GM12865 (cell line): ENCODE results near the gene CARD11.

Source experiments
- DNase-seq: peaks from one replicate; pipeline ENCODE4 v3.0.0; 2010; ENCODE audit warnings: low read depth
- H3K4me3 ChIP-seq: 2 replicates; pipeline ENCODE4 v1.5.1; 2011; ENCODE audit warnings: mild to moderate bottlenecking, low read depth, low read length, control low read depth
- CTCF ChIP-seq: IDR thresholded peaks from 2 replicates; pipeline ENCODE4 v1.5.1; 2011; ENCODE audit warnings: low read length, control low read depth, low read depth, inconsistent platforms; ENCODE audit not compliant: insufficient read depth; ENCODE audit errors: missing control alignments

CARD11 gene

DNA sequence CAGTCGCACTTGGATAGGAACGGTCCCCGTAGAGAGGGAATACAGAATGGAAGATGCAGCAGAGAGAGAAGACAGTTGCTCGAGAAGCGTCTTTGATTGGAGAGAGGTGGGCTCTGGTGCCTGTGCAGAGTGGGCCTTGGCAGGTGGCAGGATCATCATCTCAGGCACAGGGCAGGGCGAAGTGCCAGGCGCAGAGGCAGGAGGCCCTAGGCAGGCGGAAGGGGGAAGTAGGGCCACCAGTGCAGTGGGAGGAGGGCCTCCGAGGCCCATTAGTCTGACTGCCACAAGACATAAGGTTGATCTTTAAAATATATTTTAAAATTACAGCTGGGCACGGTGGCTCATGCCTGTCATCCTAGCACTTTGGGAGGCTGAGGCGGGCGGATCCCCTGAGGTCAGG, 10.1 kb downstream of the CARD11 start:
- no peak for TF ChIP-seq CTCF
- no peak overlapping the region for H3K4me3 ChIP-seq
- DNase-seq, result no peak

DNA sequence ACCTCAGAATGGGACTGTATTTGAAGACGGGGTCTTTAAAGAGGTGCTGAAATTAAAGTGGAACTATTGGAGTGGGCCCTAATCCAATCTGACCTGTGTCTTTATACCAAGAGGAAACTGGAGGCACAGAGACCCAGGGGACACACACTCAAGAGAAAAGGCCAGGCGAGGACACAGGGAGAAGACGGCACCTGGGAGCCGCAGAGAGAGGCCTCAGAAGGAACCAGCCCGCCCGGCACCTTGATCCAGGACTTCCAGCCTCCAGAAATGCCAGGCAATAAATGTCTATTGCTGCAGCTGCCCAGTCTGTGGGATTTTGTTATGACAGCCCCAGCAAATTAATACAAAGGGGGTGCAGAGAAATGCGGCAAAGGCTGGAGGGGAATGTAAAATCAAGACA, 10.5 kb downstream of the CARD11 start:
- H3K4me3 ChIP-seq, result no peak overlapping the region
- TF ChIP-seq CTCF, result no peak
- DNase-seq, result no peak

DNA sequence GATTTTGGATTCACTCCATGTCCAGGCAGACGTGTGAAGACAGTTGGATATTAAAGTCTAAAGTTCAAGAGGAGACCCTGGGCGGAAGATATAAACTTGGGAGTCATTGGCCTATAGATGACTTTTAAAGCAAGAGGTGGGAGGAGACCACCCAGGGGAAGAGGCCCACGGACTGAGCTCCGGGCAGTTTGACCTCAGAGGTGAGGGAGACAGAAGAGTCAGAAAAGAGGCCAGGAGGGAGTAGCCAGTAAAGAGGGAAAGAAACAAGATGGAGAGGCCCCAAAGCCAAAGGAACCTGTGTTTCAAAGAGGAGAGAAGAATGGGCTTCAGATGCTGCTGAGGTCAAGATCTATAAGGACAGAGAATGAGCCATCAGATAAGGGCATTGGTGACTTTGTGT, 11.4 kb downstream of the CARD11 start:
- no peak for TF ChIP-seq CTCF
- DNase-seq, result no peak
- H3K4me3 ChIP-seq, result no peak overlapping the region

DNA sequence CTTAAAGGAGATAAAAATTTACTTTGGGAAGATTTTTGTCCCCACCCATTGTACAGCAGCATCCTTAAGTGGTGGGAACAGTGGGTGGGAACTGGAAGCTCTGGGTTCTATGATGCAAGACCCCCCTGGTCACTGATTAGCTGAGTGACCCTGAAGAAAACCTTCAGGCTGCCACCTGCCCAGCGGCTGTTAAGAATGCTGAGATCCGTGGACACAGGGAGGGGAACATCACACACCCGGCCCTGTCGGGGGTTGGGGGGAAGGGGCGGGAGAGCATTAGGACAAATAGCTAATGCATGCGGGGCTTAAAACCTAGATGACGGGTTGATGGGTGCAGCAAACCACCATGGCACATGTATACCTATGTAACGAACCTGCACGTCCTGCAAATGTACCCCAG, 14.5 kb downstream of the CARD11 start:
- DNase-seq, result no peak
- H3K4me3 ChIP-seq, result no peak overlapping the region
- TF ChIP-seq CTCF, result no peak

DNA sequence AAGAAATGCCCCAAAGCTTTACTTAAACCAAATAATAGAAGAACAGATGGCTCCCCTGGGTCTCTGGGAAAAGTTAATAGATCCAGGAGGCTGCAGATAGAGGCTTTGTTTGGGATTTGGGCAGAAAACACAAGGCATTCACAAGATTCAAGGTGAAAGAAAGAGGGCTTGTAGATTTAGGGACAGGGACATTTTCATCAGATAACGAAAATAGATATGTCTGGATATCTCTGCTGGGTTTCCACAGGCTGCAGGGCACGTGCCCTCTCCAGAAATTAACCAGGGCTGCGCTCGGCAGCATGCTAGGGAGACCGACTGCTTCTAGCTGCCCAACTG, 14.9 kb downstream of the CARD11 start:
- DNase-seq, result no peak
- TF ChIP-seq CTCF, result no peak
- H3K4me3 ChIP-seq, result no peak overlapping the region

- TF ChIP-seq CTCF, result no peak
- no peak overlapping the region; the same call in 1 of the 2 replicates for H3K4me3 ChIP-seq
- DNase-seq, result peak; percentile 16
Measured at GRCh38 chr7:3028071-3028757, 15.5 kb downstream of the CARD11 start.

DNA sequence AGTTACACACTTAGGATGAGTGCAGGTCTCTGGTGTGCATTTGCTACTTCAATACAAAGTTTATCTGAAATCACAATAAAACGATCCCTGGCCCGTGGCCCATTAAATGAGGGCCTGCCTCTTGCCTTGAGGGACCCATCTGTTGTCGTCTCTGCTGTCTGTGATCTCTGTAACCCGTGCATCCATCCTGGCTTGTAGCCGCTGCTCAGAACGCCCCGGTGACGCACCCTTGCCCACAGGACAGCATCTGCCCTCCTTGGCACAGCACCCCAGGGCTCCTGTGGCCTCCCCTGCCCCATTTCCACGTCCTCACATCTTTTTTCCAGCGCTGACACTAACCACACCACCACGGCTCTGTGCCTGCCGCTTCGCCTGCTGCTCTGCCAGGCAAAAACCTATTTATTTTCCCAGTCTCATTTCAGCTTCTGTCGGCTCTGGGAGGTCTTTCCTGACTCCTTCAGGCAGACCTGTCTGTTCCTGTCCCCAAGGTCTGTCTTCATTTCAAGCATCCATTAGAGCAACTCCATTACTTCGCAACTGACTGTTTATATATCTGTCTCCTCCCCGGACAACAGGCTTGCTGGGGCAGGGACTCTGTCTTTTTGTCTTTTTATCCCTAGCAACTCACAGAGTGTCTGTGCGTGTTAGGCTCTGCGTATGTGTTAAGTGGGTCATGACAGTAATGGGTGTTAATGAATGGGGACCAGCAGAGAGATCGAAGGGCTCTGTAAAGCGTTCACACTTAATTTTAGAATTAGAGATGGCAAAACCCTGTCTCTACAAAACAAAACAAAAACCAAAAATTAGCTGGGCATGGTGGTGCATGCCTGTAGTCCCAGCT, 16.4 kb downstream of the CARD11 start:
- DNase-seq, result no peak
- no peak overlapping the region for H3K4me3 ChIP-seq
- no peak for TF ChIP-seq CTCF
